Loucy (cell line): Measurements from ENCODE around the gene COL26A1.

Experiments used
- EZH2phosphoT487 ChIP-seq: fragments of 200-600 bp; IDR thresholded peaks from 2 replicates; pipeline ENCODE4 v1.6.1; 2018; ENCODE audit warnings: antibody characterized with exemption, mild to moderate bottlenecking, moderate library complexity, borderline replicate concordance
- TF ChIP-seq, protein P1 (sequence below): fragments of 200-600 bp; sonication (generic); conservative IDR thresholded peaks from 2 replicates; pipeline ENCODE4 v1.5.1; 2014; ENCODE audit warnings: mild to moderate bottlenecking, antibody characterized with exemption, low read length

- TF ChIP-seq, protein P1, sequence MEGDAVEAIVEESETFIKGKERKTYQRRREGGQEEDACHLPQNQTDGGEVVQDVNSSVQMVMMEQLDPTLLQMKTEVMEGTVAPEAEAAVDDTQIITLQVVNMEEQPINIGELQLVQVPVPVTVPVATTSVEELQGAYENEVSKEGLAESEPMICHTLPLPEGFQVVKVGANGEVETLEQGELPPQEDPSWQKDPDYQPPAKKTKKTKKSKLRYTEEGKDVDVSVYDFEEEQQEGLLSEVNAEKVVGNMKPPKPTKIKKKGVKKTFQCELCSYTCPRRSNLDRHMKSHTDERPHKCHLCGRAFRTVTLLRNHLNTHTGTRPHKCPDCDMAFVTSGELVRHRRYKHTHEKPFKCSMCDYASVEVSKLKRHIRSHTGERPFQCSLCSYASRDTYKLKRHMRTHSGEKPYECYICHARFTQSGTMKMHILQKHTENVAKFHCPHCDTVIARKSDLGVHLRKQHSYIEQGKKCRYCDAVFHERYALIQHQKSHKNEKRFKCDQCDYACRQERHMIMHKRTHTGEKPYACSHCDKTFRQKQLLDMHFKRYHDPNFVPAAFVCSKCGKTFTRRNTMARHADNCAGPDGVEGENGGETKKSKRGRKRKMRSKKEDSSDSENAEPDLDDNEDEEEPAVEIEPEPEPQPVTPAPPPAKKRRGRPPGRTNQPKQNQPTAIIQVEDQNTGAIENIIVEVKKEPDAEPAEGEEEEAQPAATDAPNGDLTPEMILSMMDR = no peak
- no peak for TF ChIP-seq EZH2phosphoT487
Observed at GRCh38 chr7:101591504-101591903, 228.8 kb downstream of the COL26A1 start.
